Neural progenitor cell (in vitro differentiated cells): Measurements from ENCODE around the gene HDAC4. TPM values are rescaled to one million over a fixed set of nuclear protein-coding genes. Genes with fewer than 3 reads are reported as not detected.

Source experiments
- DNase-seq: peaks from one replicate; pipeline ENCODE4 v3.0.0-alpha.2; 2016; ENCODE audit warnings: low spot score
- H2AFZ ChIP-seq: fragments of 200-600 bp; sonication (generic); replicated peaks from 2 replicates; pipeline ENCODE4 v1.6.1; 2016; ENCODE audit warnings: antibody characterized with exemption
- H3F3A ChIP-seq: fragments of 200-600 bp; sonication (generic); 2 replicates; pipeline ENCODE4 v1.6.1; 2016; ENCODE audit warnings: antibody characterized with exemption, low read depth
- H3K27ac ChIP-seq: fragments of 200-600 bp; sonication (generic); 2 replicates; pipeline ENCODE4 v1.5.1; 2016; ENCODE audit warnings: mild to moderate bottlenecking
- H3K27me3 ChIP-seq: fragments of 200-600 bp; sonication (generic); 2 replicates; pipeline ENCODE4 v1.6.1; 2016; ENCODE audit warnings: mild to moderate bottlenecking, moderate library complexity
- H3K36me3 ChIP-seq: fragments of 200-600 bp; sonication (generic); 2 replicates; pipeline ENCODE4 v1.5.1; 2016
- H3K4me1 ChIP-seq: fragments of 200-600 bp; sonication (generic); 2 replicates; pipeline ENCODE4 v1.6.1; 2016; ENCODE audit warnings: mixed run types
- H3K4me2 ChIP-seq: fragments of 200-600 bp; sonication (generic); 2 replicates; pipeline ENCODE4 v1.6.1; 2016
- H3K4me3 ChIP-seq: fragments of 200-600 bp; sonication (generic); 2 replicates; pipeline ENCODE4 v1.5.1; 2016
- H3K79me2 ChIP-seq: fragments of 200-600 bp; sonication (generic); 2 replicates; pipeline ENCODE4 v1.6.1; 2016; ENCODE audit warnings: low read depth
- H3K9ac ChIP-seq: fragments of 200-600 bp; sonication (generic); 2 replicates; pipeline ENCODE4 v1.6.1; 2016
- H3K9me3 ChIP-seq: fragments of 200-600 bp; sonication (generic); 2 replicates; pipeline ENCODE4 v1.5.1; 2016; ENCODE audit warnings: low read depth
- H4K20me1 ChIP-seq: fragments of 200-600 bp; sonication (generic); 2 replicates; pipeline ENCODE4 v1.6.1; 2016; ENCODE audit warnings: low read depth
- H3K27ac Mint-ChIP-seq: 3 replicates; pipeline ENCODE4 v1.8.0; 2021; ENCODE audit warnings: mixed read lengths
- H3K27me3 Mint-ChIP-seq: 2 replicates; pipeline ENCODE4 v1.8.0; 2022; ENCODE audit warnings: low read depth, mild to moderate bottlenecking, inconsistent platforms, moderate library complexity, mixed read lengths; ENCODE audit not compliant: insufficient read depth
- H3K36me3 Mint-ChIP-seq: 3 replicates; pipeline ENCODE4 v1.8.0; 2021; ENCODE audit warnings: mixed read lengths
- H3K4me1 Mint-ChIP-seq: 3 replicates; pipeline ENCODE4 v1.8.0; 2021; ENCODE audit warnings: mixed read lengths
- H3K4me3 Mint-ChIP-seq: 3 replicates; pipeline ENCODE4 v1.8.0; 2021; ENCODE audit warnings: mild to moderate bottlenecking, moderate library complexity, mixed read lengths
- H3K9me3 Mint-ChIP-seq: 3 replicates; pipeline ENCODE4 v1.8.0; 2020; ENCODE audit warnings: mixed read lengths
- CTCF ChIP-seq: fragments of 200-600 bp; sonication (generic); IDR thresholded peaks from 2 replicates; pipeline ENCODE4 v1.5.1; 2017; ENCODE audit warnings: antibody characterized with exemption, mild to moderate bottlenecking
- EZH2 ChIP-seq: fragments of 200-600 bp; sonication (generic); IDR thresholded peaks from 2 replicates; pipeline ENCODE4 v1.6.1; 2017; ENCODE audit warnings: antibody characterized with exemption, mild to moderate bottlenecking, moderate library complexity
- EZH2phosphoT487 ChIP-seq: fragments of 200-600 bp; sonication (generic); IDR thresholded peaks from 2 replicates; pipeline ENCODE4 v1.6.1; 2017; ENCODE audit warnings: antibody characterized with exemption
- total RNA-seq: library from RNA; depleted of rRNA; stranded (reverse); fragments of >200 nt; gene quantifications from 2 replicates; pipeline ENCODE4 v1.2.3, GENCODE V29; 2015; ENCODE audit warnings: low replicate concordance

HDAC4 gene
- total RNA-seq, 1 donor from 2014 or later = 36.0 TPM

GRCh38 chr2:239252801-239253200 is 148.0 kb downstream of the HDAC4 start:
- no peaks in the 10 kb centered on the region for H3K36me3 ChIP-seq
- H3K4me3 ChIP-seq = no peak overlapping the region
- no peak overlapping the region for H3K4me3 Mint-ChIP-seq
- peak overlapping the region; percentile 85 for H3K27ac Mint-ChIP-seq
- H3F3A ChIP-seq = no peaks in the 10 kb centered on the region
- H3K27ac ChIP-seq = no peak overlapping the region
- no peak overlapping the region for H2AFZ ChIP-seq
- no peak overlapping the region for H3K4me2 ChIP-seq
- peaks cover 13% of the 10 kb centered on the region for H3K9me3 Mint-ChIP-seq
- TF ChIP-seq CTCF (no peak), EZH2phosphoT487 (no peak), EZH2 (no peak)
- H3K9me3 ChIP-seq = peaks cover 8% of the 10 kb centered on the region
- no peak overlapping the region for H3K9ac ChIP-seq
- no peak for DNase-seq
- peaks cover 18% of the 10 kb centered on the region for H3K4me1 ChIP-seq
- H4K20me1 ChIP-seq = peaks cover 50% of the 10 kb centered on the region
- H3K27me3 ChIP-seq = no peaks in the 10 kb centered on the region
- H3K79me2 ChIP-seq = peaks cover 82% of the 10 kb centered on the region
- H3K4me1 Mint-ChIP-seq = peaks cover 32% of the 10 kb centered on the region
- no peaks in the 10 kb centered on the region for H3K27me3 Mint-ChIP-seq
- peaks cover 8% of the 10 kb centered on the region for H3K36me3 Mint-ChIP-seq

- Histone ChIP-seq H3K4me3 (no peak overlapping the region), H4K20me1 (peaks cover 54% of the 10 kb centered on the region), H3K9ac (no peak overlapping the region), H2AFZ (no peak overlapping the region), H3K27ac (no peak overlapping the region), H3K9me3 (peaks cover 4% of the 10 kb centered on the region), H3K4me1 (peaks cover 18% of the 10 kb centered on the region), H3K4me2 (no peak overlapping the region), H3K79me2 (peaks cover 82% of the 10 kb centered on the region), H3F3A (no peaks in the 10 kb centered on the region), H3K36me3 (no peaks in the 10 kb centered on the region), H3K27me3 (no peaks in the 10 kb centered on the region)
- Mint-ChIP-seq H3K27ac (no peak overlapping the region), H3K27me3 (no peaks in the 10 kb centered on the region), H3K36me3 (peaks cover 5% of the 10 kb centered on the region), H3K9me3 (peaks cover 9% of the 10 kb centered on the region), H3K4me1 (peaks cover 36% of the 10 kb centered on the region), H3K4me3 (no peak overlapping the region)
- no peak for TF ChIP-seq EZH2phosphoT487
- TF ChIP-seq CTCF = no peak
- no peak for TF ChIP-seq EZH2
- no peak for DNase-seq
Measured at GRCh38 chr2:239252393-239252792, 148.4 kb downstream of the HDAC4 start.

GRCh38 chr2:239251971-239252370 is 148.8 kb downstream of the HDAC4 start:
- no peak overlapping the region for H3K27ac Mint-ChIP-seq
- Histone ChIP-seq H3F3A (no peaks in the 10 kb centered on the region), H3K27ac (no peak overlapping the region), H2AFZ (no peak overlapping the region), H3K4me3 (no peak overlapping the region), H3K4me2 (no peak overlapping the region), H3K36me3 (no peaks in the 10 kb centered on the region), H3K4me1 (peaks cover 20% of the 10 kb centered on the region), H4K20me1 (peaks cover 59% of the 10 kb centered on the region), H3K79me2 (peaks cover 82% of the 10 kb centered on the region), H3K9me3 (peaks cover under 1% of the 10 kb centered on the region), H3K27me3 (no peaks in the 10 kb centered on the region), H3K9ac (no peak overlapping the region)
- TF ChIP-seq EZH2phosphoT487 (no peak), EZH2 (no peak), CTCF (no peak)
- H3K4me1 Mint-ChIP-seq = peaks cover 40% of the 10 kb centered on the region
- no peaks in the 10 kb centered on the region for H3K27me3 Mint-ChIP-seq
- H3K9me3 Mint-ChIP-seq = peaks cover 5% of the 10 kb centered on the region
- no peak overlapping the region for H3K4me3 Mint-ChIP-seq
- no peak for DNase-seq
- peaks cover 4% of the 10 kb centered on the region for H3K36me3 Mint-ChIP-seq
